GM12878 (cell line): Measurements from ENCODE around the gene CAMTA1.

Experiments
- CTCF ChIP-seq, 3 experiments: IDR thresholded peaks in 2 of 3; conservative IDR thresholded peaks in 1 of 3; 2 replicates each; pipeline ENCODE4 v1.5.1; 2011; ENCODE audit warnings: low read depth in 3 of 3, low read length in 3 of 3, mild to moderate bottlenecking in 3 of 3, control low read depth in 2 of 3, moderate library complexity in 2 of 3, inconsistent platforms in 1 of 3, mixed read lengths in 1 of 3; ENCODE audit not compliant: control insufficient read depth in 2 of 3, insufficient read depth in 1 of 3; ENCODE audit errors: extremely low read depth in 1 of 3
- FOS ChIP-seq: IDR thresholded peaks from 3 replicates; pipeline ENCODE4 v1.6.1; 2011; ENCODE audit warnings: borderline replicate concordance; ENCODE audit not compliant: insufficient read length; ENCODE audit errors: extremely low read depth
- MXI1 ChIP-seq: fragments of 150-350 bp; IDR thresholded peaks from 2 replicates; pipeline ENCODE4 v1.6.1; 2011; ENCODE audit warnings: low read depth, mild to moderate bottlenecking, inconsistent platforms, low read length, improper control_type of control experiment
- SP1 ChIP-seq: IDR thresholded peaks from one replicate; pipeline ENCODE4 v1.6.1; 2011; ENCODE audit warnings: low read depth, low read length
- TCF7 ChIP-seq: IDR thresholded peaks from 2 replicates; pipeline ENCODE4 v1.6.1; 2014; ENCODE audit warnings: antibody characterized with exemption, borderline replicate concordance
- TF ChIP-seq, protein P1 (sequence below): IDR thresholded peaks from 2 replicates; pipeline ENCODE4 v1.6.1; 2012; ENCODE audit warnings: mild to moderate bottlenecking, low read depth, low read length
- TF ChIP-seq, protein P2 (sequence below): IDR thresholded peaks from 2 replicates; pipeline ENCODE4 v1.6.1; 2012; ENCODE audit warnings: low read depth, low read length, improper control_type of control experiment

DNA sequence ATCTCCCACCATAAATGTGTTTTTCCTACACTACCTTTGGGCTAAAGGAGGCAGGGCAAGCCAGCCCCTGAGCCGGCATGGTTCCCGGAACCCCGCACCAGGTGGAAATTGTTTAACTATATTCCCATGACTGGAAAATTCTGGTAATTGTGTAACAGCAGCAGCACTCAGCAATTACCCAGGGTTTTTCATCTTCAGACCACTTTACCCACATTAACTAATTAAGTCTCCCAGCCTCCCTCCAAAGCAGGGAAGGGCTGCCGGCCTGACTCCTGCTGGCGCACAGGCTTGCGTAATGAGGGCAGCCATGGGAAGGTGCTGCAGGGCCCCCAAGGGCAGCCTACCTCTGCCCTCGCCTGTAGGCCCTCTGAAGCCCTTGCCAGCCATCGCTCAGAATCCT, 845.1 kb downstream of the CAMTA1 start:
- no peak for TF ChIP-seq SP1
- no peak for TF ChIP-seq TCF7
- TF ChIP-seq, protein P1, sequence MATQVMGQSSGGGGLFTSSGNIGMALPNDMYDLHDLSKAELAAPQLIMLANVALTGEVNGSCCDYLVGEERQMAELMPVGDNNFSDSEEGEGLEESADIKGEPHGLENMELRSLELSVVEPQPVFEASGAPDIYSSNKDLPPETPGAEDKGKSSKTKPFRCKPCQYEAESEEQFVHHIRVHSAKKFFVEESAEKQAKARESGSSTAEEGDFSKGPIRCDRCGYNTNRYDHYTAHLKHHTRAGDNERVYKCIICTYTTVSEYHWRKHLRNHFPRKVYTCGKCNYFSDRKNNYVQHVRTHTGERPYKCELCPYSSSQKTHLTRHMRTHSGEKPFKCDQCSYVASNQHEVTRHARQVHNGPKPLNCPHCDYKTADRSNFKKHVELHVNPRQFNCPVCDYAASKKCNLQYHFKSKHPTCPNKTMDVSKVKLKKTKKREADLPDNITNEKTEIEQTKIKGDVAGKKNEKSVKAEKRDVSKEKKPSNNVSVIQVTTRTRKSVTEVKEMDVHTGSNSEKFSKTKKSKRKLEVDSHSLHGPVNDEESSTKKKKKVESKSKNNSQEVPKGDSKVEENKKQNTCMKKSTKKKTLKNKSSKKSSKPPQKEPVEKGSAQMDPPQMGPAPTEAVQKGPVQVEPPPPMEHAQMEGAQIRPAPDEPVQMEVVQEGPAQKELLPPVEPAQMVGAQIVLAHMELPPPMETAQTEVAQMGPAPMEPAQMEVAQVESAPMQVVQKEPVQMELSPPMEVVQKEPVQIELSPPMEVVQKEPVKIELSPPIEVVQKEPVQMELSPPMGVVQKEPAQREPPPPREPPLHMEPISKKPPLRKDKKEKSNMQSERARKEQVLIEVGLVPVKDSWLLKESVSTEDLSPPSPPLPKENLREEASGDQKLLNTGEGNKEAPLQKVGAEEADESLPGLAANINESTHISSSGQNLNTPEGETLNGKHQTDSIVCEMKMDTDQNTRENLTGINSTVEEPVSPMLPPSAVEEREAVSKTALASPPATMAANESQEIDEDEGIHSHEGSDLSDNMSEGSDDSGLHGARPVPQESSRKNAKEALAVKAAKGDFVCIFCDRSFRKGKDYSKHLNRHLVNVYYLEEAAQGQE = no peak
- TF ChIP-seq MXI1 = no peak
- TF ChIP-seq, protein P2, sequence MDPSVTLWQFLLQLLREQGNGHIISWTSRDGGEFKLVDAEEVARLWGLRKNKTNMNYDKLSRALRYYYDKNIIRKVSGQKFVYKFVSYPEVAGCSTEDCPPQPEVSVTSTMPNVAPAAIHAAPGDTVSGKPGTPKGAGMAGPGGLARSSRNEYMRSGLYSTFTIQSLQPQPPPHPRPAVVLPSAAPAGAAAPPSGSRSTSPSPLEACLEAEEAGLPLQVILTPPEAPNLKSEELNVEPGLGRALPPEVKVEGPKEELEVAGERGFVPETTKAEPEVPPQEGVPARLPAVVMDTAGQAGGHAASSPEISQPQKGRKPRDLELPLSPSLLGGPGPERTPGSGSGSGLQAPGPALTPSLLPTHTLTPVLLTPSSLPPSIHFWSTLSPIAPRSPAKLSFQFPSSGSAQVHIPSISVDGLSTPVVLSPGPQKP = no peak
- TF ChIP-seq CTCF (IDR thresholded peaks at IDR 0.05 in 2 of 3, conservative IDR thresholded peaks at IDR 0.05 in 1 of 3; ENCODE audit: control insufficient read depth in 2 of 3, extremely low read depth in 1 of 3, insufficient read depth in 1 of 3, low read depth in 3 of 3, low read length in 3 of 3) = no peak
- no peak for TF ChIP-seq FOS
